ENCODE results near the gene PMF1. TPM values are rescaled to one million over a fixed set of nuclear protein-coding genes. Genes with fewer than 3 reads are reported as not detected.

PMF1 gene
- total RNA-seq, 1 donor from 2014 or later: 105 TPM

DNA sequence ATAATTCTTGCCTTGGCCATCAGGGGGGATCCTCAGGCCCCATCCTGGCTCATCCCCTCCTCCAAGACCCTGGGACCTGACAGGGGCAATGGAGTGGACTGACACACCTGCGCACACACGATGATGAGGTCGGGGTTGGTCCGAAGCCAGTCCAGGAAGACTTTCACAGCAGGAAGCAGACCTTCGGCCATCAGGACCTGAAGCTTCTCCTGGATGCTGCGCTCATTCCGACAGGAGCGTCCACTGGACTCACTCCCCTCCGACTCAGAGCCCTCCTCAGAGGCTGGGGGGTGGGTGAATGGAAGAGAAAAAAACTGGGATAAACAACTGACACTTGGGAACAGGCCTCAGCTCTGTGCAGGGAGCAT is 50.5 kb downstream of the PMF1 start:
- no peaks in the 10 kb centered on the region for H3K4me1 Mint-ChIP-seq (ENCODE audit: low read depth)
- H3K27me3 Mint-ChIP-seq (ENCODE audit: insufficient read depth): no peaks in the 10 kb centered on the region
- H3K36me3 Mint-ChIP-seq (ENCODE audit: low read depth): peaks cover 69% of the 10 kb centered on the region
- no peaks in the 10 kb centered on the region for H3K9me3 Mint-ChIP-seq
- H3K27ac Mint-ChIP-seq: no peak overlapping the region
- no peak overlapping the region for H3K4me3 Mint-ChIP-seq
- DNase-seq (ENCODE audit: low spot score): no peak
- intact Hi-C loops (cut with micrococcal nuclease): no loop called here

DNA sequence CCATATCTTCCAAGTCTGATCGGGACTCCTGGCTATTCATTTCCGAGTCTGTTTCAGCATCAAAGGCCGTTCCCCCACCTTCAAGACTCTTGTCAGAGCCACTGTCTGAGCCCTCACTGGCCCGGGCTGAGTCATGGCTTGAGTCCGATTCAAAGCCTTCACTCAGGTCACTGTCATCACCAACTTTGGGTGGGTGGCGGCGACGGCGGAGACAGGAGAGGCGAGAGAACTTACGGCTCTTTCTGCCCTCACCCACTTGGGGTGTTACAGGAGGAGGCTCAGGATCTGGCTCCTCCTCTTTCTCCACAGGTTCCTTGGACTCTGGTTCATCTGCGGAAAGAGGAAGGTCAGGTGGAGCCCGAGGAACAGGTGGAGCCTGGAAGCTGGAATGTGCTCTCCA is 53.2 kb downstream of the PMF1 start:
- H3K27ac Mint-ChIP-seq: no peak overlapping the region
- DNase-seq (ENCODE audit: low spot score): no peak
- H3K4me3 Mint-ChIP-seq: no peak overlapping the region
- peaks cover 58% of the 10 kb centered on the region for H3K36me3 Mint-ChIP-seq (ENCODE audit: low read depth)
- intact Hi-C loops (cut with micrococcal nuclease): no loop called here
- H3K9me3 Mint-ChIP-seq: no peaks in the 10 kb centered on the region
- no peaks in the 10 kb centered on the region for H3K27me3 Mint-ChIP-seq (ENCODE audit: insufficient read depth)
- H3K4me1 Mint-ChIP-seq (ENCODE audit: low read depth): no peaks in the 10 kb centered on the region

DNA sequence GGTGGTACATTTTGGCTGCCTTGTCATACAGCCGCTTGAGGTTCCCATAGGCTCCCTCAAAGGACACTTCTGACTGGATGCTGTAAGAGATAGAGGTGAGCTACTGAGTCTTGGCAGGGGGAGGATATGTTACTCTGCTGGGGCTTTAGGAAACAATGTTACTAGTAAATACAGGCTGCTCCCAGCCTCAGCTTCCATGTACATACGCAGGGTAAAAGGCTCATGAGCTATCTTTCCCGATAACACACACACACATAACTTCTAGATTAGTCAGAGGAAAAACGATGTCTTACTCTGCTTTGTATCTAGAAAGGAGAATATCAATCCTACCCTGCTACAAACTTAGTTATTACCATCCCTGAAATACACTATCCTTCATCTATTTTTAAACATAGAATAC is 55.5 kb downstream of the PMF1 start:
- no peaks in the 10 kb centered on the region for H3K9me3 Mint-ChIP-seq
- peaks cover 59% of the 10 kb centered on the region for H3K36me3 Mint-ChIP-seq (ENCODE audit: low read depth)
- H3K4me3 Mint-ChIP-seq: no peak overlapping the region
- H3K4me1 Mint-ChIP-seq (ENCODE audit: low read depth): no peaks in the 10 kb centered on the region
- H3K27ac Mint-ChIP-seq: no peak overlapping the region
- no peak for DNase-seq (ENCODE audit: low spot score)
- no peaks in the 10 kb centered on the region for H3K27me3 Mint-ChIP-seq (ENCODE audit: insufficient read depth)
- intact Hi-C loops (cut with micrococcal nuclease): no loop called here

- Mint-ChIP-seq H3K27ac (no peak overlapping the region), H3K36me3 (ENCODE audit: low read depth) (peaks cover 59% of the 10 kb centered on the region)
- intact Hi-C loops (cut with micrococcal nuclease): no loop called here
These were observed 57.5 kb downstream of the PMF1 start for GRCh38 chr1:156270314-156270713.

GRCh38 chr1:156276532-156276931 is 63.7 kb downstream of the PMF1 start:
- Mint-ChIP-seq H3K4me1 (ENCODE audit: low read depth) (peaks cover 18% of the 10 kb centered on the region), H3K36me3 (ENCODE audit: low read depth) (peaks cover 53% of the 10 kb centered on the region), H3K4me3 (no peak overlapping the region), H3K27ac (no peak overlapping the region), H3K9me3 (no peaks in the 10 kb centered on the region), H3K27me3 (ENCODE audit: insufficient read depth) (peaks cover 1% of the 10 kb centered on the region)
- DNase-seq (ENCODE audit: low spot score): no peak
- intact Hi-C loops (cut with micrococcal nuclease): no loop called here

More at GRCh38 chr1:156270314-156270713, 57.5 kb downstream of the PMF1 start:
- Mint-ChIP-seq H3K9me3 (no peaks in the 10 kb centered on the region), H3K4me1 (ENCODE audit: low read depth) (no peaks in the 10 kb centered on the region), H3K27me3 (ENCODE audit: insufficient read depth) (no peaks in the 10 kb centered on the region), H3K4me3 (no peak overlapping the region)
- no peak for DNase-seq (ENCODE audit: low spot score)

- Mint-ChIP-seq H3K36me3 (ENCODE audit: low read depth) (peaks cover 50% of the 10 kb centered on the region), H3K4me1 (ENCODE audit: low read depth) (peaks cover 21% of the 10 kb centered on the region), H3K27me3 (ENCODE audit: insufficient read depth) (peaks cover 1% of the 10 kb centered on the region), H3K9me3 (no peaks in the 10 kb centered on the region), H3K27ac (no peak overlapping the region), H3K4me3 (no peak overlapping the region)
- no peak for DNase-seq (ENCODE audit: low spot score)
- intact Hi-C loops (cut with micrococcal nuclease): no loop called here
These were observed 64.2 kb downstream of the PMF1 start for GRCh38 chr1:156276966-156277381.

DNA sequence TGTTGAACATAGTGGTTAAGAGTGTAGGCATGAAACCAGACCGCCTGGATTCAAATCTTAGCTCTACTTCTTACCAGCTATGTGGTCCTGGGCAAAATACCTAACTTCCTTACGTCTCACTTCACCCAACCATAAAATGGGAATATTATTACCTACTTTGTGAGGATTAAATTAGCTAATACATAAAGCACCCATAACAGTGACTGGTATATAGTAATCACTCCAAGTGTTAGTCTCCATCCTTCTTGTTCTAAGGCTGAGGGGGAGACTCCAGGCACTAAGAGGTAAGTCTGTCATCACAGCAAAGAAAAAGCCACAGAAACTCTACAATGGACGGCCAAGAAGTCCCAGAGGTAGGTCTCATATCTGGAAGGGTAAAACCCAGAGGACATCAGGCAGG is 67.0 kb downstream of the PMF1 start:
- DNase-seq (ENCODE audit: low spot score): no peak
- peak overlapping the region; percentile 50 for H3K27ac Mint-ChIP-seq
- H3K9me3 Mint-ChIP-seq: no peaks in the 10 kb centered on the region
- peaks cover 29% of the 10 kb centered on the region for H3K36me3 Mint-ChIP-seq (ENCODE audit: low read depth)
- intact Hi-C loops (cut with micrococcal nuclease): loop anchor here (5.0 kb wide), 3 partner anchors 167 to 1143 kb away; partner anchors contain the start of genes IQGAP3 and SLC50A1
- peaks cover 1% of the 10 kb centered on the region for H3K27me3 Mint-ChIP-seq (ENCODE audit: insufficient read depth)
- H3K4me3 Mint-ChIP-seq: peak overlapping the region; percentile 17
- peaks cover 42% of the 10 kb centered on the region for H3K4me1 Mint-ChIP-seq (ENCODE audit: low read depth)

- H3K4me3 Mint-ChIP-seq: peak overlapping the region; percentile 91
- H3K4me1 Mint-ChIP-seq (ENCODE audit: low read depth): peaks cover 44% of the 10 kb centered on the region
- DNase-seq (ENCODE audit: low spot score): no peak
- H3K27me3 Mint-ChIP-seq (ENCODE audit: insufficient read depth): peaks cover 1% of the 10 kb centered on the region
- intact Hi-C loops (cut with micrococcal nuclease): loop anchor here (5.0 kb wide), 3 partner anchors 166 to 1144 kb away; partner anchors contain the start of genes IQGAP3 and SLC50A1
- no peaks in the 10 kb centered on the region for H3K9me3 Mint-ChIP-seq
- H3K27ac Mint-ChIP-seq: peak overlapping the region; percentile 93
- H3K36me3 Mint-ChIP-seq (ENCODE audit: low read depth): peaks cover 26% of the 10 kb centered on the region
These were observed 68.5 kb downstream of the PMF1 start for GRCh38 chr1:156281281-156281680.

GRCh38 chr1:156281693-156282478 is 69.1 kb downstream of the PMF1 start:
- Mint-ChIP-seq H3K9me3 (no peaks in the 10 kb centered on the region), H3K27me3 (ENCODE audit: insufficient read depth) (peaks cover 1% of the 10 kb centered on the region), H3K4me3 (peak overlapping the region; percentile 91), H3K27ac (peak overlapping the region; percentile 93), H3K4me1 (ENCODE audit: low read depth) (peaks cover 44% of the 10 kb centered on the region), H3K36me3 (ENCODE audit: low read depth) (peaks cover 24% of the 10 kb centered on the region)
- DNase-seq (ENCODE audit: low spot score): no peak
- intact Hi-C loops (cut with micrococcal nuclease): loop anchor here (1.0 to 5.0 kb wide), 14 partner anchors 13 to 1145 kb away; partner anchors contain the start of genes CCT3, GLMP, IQGAP3 and KHDC4

DNA sequence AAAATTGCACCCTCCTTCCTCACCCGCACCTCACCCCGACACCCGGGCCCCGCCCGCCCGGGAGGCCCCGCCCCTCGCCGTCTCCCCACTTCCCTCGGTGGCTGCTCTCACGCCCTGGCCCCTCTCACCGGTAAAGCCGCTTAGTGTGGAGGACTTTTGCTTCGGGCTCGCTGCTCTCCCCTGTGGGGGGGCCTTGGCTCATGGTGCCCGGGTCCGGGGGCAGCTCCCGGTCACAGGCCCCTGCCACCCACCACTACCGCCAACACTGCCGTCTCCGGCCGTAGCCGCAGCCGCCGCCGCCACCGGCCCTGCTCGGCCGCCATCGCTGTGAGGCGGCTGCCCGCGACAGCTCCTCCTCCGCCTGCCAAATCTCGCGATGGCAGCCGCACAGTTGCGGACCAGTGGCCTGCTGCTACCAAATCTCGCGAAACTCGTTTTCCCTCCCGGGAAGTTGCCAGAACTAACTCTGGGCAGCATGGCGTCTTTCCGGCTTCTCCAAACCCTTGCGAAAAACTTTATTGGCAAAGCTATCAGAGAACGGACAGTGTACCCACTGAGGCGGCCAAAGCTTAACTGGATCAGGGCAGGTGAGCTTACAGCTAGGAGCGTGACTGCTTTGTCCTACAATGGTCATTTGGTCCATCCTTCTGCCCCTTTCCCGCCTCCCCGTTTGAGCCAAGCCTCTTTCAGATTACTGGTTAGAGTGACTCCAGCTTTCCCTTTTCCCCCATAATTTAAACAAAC is 69.8 kb downstream of the PMF1 start, which contains the start of gene SMG5:
Gene SMG5 (minus strand): TSS at position 347 of the 744 bp plus-strand sequence. CDS start 145 bp downstream, at position 202.
- Mint-ChIP-seq H3K27ac (peak within 1 kb of the TSS; percentile 93), H3K4me3 (peak within 1 kb of the TSS; percentile 91), H3K4me1 (ENCODE audit: low read depth) (peaks cover 44% of the 10 kb centered on the region), H3K9me3 (no peaks in the 10 kb centered on the region), H3K36me3 (ENCODE audit: low read depth) (peaks cover 18% of the 10 kb centered on the region), H3K27me3 (ENCODE audit: insufficient read depth) (peaks cover 1% of the 10 kb centered on the region)
- DNase-seq (ENCODE audit: low spot score): peak; percentile 94
- intact Hi-C loops (cut with micrococcal nuclease): loop anchor here (1.0 to 5.0 kb wide), 15 partner anchors 13 to 1145 kb away; partner anchors contain the start of genes CCT3, GLMP, IQGAP3 and KHDC4

- peaks cover 44% of the 10 kb centered on the region for H3K4me1 Mint-ChIP-seq (ENCODE audit: low read depth)
- intact Hi-C loops (cut with micrococcal nuclease): loop anchor here (1.0 to 5.0 kb wide), 6 partner anchors 164 to 1146 kb away; partner anchors contain the start of genes IQGAP3, PRCC, RIT1 and SLC50A1
- DNase-seq (ENCODE audit: low spot score): no peak
- peak overlapping the region; percentile 93 for H3K27ac Mint-ChIP-seq
- H3K36me3 Mint-ChIP-seq (ENCODE audit: low read depth): peaks cover 10% of the 10 kb centered on the region
- H3K9me3 Mint-ChIP-seq: no peaks in the 10 kb centered on the region
- H3K4me3 Mint-ChIP-seq: peak overlapping the region; percentile 91
- H3K27me3 Mint-ChIP-seq (ENCODE audit: insufficient read depth): no peaks in the 10 kb centered on the region
These were observed 70.7 kb downstream of the PMF1 start for GRCh38 chr1:156283521-156283920.

GRCh38 chr1:156284112-156284511 is 71.3 kb downstream of the PMF1 start, which contains the start of gene TMEM79:
TMEM79 (plus strand) TSS chr1:156284325; CDS start chr1:156285227, 902 bp downstream.
- no peak for DNase-seq (ENCODE audit: low spot score)
- Mint-ChIP-seq H3K9me3 (no peaks in the 10 kb centered on the region), H3K27me3 (ENCODE audit: insufficient read depth) (no peaks in the 10 kb centered on the region), H3K27ac (peak within 1 kb of the TSS; percentile 93), H3K4me3 (peak within 1 kb of the TSS; percentile 91), H3K36me3 (ENCODE audit: low read depth) (peaks cover 10% of the 10 kb centered on the region), H3K4me1 (ENCODE audit: low read depth) (peaks cover 44% of the 10 kb centered on the region)
- intact Hi-C loops (cut with micrococcal nuclease): loop anchor here (5.0 kb wide), 3 partner anchors 163 to 1147 kb away; partner anchors contain the start of genes IQGAP3 and SLC50A1

Measured in activated T-helper 1 cell treated with anti-CD3 and anti-CD28 coated beads, Interleukin-12 subunit alpha, Interleukin-12 subunit beta, Interleukin-2, Interleukin-4 antibody, amounts not matched to agents 30 ng/mL and 10 ng/mL and 1 ng/mL, durations not matched to agents 14 hours and 24 hours and 36 hours (primary cell).